HepG2 (cell line): ENCODE data around the gene NOTCH3. TPM values are rescaled to one million over a fixed set of nuclear protein-coding genes. Genes with fewer than 3 reads are reported as not detected.

ENCODE experiments used
- GATAD2A ChIP-seq: IDR thresholded peaks from 2 replicates; pipeline ENCODE4 v1.6.1; 2016
- NFRKB ChIP-seq: fragments of 450-650 bp; IDR thresholded peaks from 2 replicates; pipeline ENCODE4 v1.6.1; 2017
- PHF5A ChIP-seq: IDR thresholded peaks from one replicate; pipeline ENCODE4 v1.6.1; 2018; ENCODE audit warnings: low read depth, missing genetic modification reagents; ENCODE audit not compliant: unreplicated experiment
- RFXAP ChIP-seq: sonication (generic); formaldehyde crosslinking; IDR thresholded peaks from 2 replicates; pipeline ENCODE4 v1.4.0; 2020; ENCODE audit warnings: missing genetic modification reagents, borderline replicate concordance
- SNAPC2 ChIP-seq: sonication (generic); formaldehyde crosslinking; IDR thresholded peaks from 2 replicates; pipeline ENCODE4 v1.8.1; 2022; ENCODE audit warnings: mild to moderate bottlenecking, missing genetic modification reagents
- SUZ12 ChIP-seq: fragments of 150-350 bp; IDR thresholded peaks from 2 replicates; pipeline ENCODE4 v1.6.1; 2014; ENCODE audit warnings: low read depth, low read length
- TEAD2 ChIP-seq: sonication (generic); formaldehyde crosslinking; IDR thresholded peaks from 2 replicates; pipeline ENCODE4 v1.9.0; 2021; ENCODE audit warnings: missing genetic modification reagents
- YY1 ChIP-seq: IDR thresholded peaks from 2 replicates; pipeline ENCODE4 v1.6.1; 2011; ENCODE audit warnings: low read length, low read depth, moderate library complexity, mild to moderate bottlenecking; ENCODE audit not compliant: insufficient read depth, insufficient replicate concordance
- ZMYM4 ChIP-seq: sonication (generic); formaldehyde crosslinking; IDR thresholded peaks from 2 replicates; pipeline ENCODE4 v1.8.1; 2023; ENCODE audit warnings: mild to moderate bottlenecking, missing genetic modification reagents
- ZNF337 ChIP-seq: sonication (generic); formaldehyde crosslinking; IDR thresholded peaks from 2 replicates; pipeline ENCODE4 v1.5.1; 2020; ENCODE audit warnings: missing genetic modification reagents, low read depth, mild to moderate bottlenecking, borderline replicate concordance
- ZNF512B ChIP-seq: sonication (generic); formaldehyde crosslinking; IDR thresholded peaks from 2 replicates; pipeline ENCODE4 v1.5.1; 2020; ENCODE audit warnings: missing genetic modification reagents, mild to moderate bottlenecking, borderline replicate concordance
- ZNF549 ChIP-seq: sonication (generic); formaldehyde crosslinking; IDR thresholded peaks from 2 replicates; pipeline ENCODE4 v1.5.0; 2020; ENCODE audit warnings: missing genetic modification reagents
- ZNF567 ChIP-seq: sonication (generic); formaldehyde crosslinking; IDR thresholded peaks from 2 replicates; pipeline ENCODE4 v1.8.1; 2023; ENCODE audit warnings: mild to moderate bottlenecking, missing genetic modification reagents, borderline replicate concordance
- ZNF703 ChIP-seq: sonication (generic); formaldehyde crosslinking; IDR thresholded peaks from 2 replicates; pipeline ENCODE4 v1.5.1; 2020; ENCODE audit warnings: missing genetic modification reagents, mild to moderate bottlenecking, moderate library complexity, borderline replicate concordance
- ZNF784 ChIP-seq: sonication (generic); formaldehyde crosslinking; IDR thresholded peaks from 2 replicates; pipeline ENCODE4 v1.5.1; 2020; ENCODE audit warnings: missing genetic modification reagents, mild to moderate bottlenecking, borderline replicate concordance
- ZNF891 ChIP-seq: sonication (generic); formaldehyde crosslinking; IDR thresholded peaks from 2 replicates; pipeline ENCODE4 v1.5.0; 2020; ENCODE audit warnings: mild to moderate bottlenecking, missing genetic modification reagents
- ZSCAN5A ChIP-seq: sonication (generic); formaldehyde crosslinking; IDR thresholded peaks from 2 replicates; pipeline ENCODE4 v1.8.0; 2022; ENCODE audit warnings: mild to moderate bottlenecking, missing genetic modification reagents, borderline replicate concordance
- polyA plus RNA-seq, 8 experiments: library from polyadenylated mRNA; depleted of rRNA in 3 of 8; stranded (reverse) in 7 of 8; unstranded in 1 of 8; fragments of >200 nt; fragmentation: Illumina TruSeq in 4 of 8; extraction: Trizol in 4 of 8; gene quantifications; 2 replicates each; pipeline versions ENCODE4 v1.2.1 to v1.2.3, GENCODE V29; 2011 to 2016; ENCODE audit warnings: low read depth in 4 of 8, missing spikeins in 1 of 8, mixed read lengths in 1 of 8; ENCODE audit not compliant: insufficient read depth in 1 of 8
- total RNA-seq, 5 experiments: library from RNA; depleted of rRNA; stranded (reverse); fragments of >200 nt; fragmentation: Illumina TruSeq; extraction: Trizol; gene quantifications; 2 replicates each; pipeline ENCODE4 v1.2.3, GENCODE V29; 2016; ENCODE audit warnings: low read depth in 1 of 5
- TF ChIP-seq, protein P1 (sequence below): sonication (generic); formaldehyde crosslinking; IDR thresholded peaks from 2 replicates; pipeline ENCODE4 v1.4.0; 2020; ENCODE audit warnings: mild to moderate bottlenecking, missing genetic modification reagents
- TF ChIP-seq, protein P2 (sequence below): sonication (generic); formaldehyde crosslinking; IDR thresholded peaks from 2 replicates; pipeline ENCODE4 v1.8.0; 2022; ENCODE audit warnings: missing genetic modification reagents, mild to moderate bottlenecking, borderline replicate concordance

The NOTCH3 gene
- total and polyA plus RNA-seq, 2 of the 13 experiments (the other 11 are each of a cell fraction or from before 2014, with no cell fraction given) = 0.09 to 0.28 TPM

DNA sequence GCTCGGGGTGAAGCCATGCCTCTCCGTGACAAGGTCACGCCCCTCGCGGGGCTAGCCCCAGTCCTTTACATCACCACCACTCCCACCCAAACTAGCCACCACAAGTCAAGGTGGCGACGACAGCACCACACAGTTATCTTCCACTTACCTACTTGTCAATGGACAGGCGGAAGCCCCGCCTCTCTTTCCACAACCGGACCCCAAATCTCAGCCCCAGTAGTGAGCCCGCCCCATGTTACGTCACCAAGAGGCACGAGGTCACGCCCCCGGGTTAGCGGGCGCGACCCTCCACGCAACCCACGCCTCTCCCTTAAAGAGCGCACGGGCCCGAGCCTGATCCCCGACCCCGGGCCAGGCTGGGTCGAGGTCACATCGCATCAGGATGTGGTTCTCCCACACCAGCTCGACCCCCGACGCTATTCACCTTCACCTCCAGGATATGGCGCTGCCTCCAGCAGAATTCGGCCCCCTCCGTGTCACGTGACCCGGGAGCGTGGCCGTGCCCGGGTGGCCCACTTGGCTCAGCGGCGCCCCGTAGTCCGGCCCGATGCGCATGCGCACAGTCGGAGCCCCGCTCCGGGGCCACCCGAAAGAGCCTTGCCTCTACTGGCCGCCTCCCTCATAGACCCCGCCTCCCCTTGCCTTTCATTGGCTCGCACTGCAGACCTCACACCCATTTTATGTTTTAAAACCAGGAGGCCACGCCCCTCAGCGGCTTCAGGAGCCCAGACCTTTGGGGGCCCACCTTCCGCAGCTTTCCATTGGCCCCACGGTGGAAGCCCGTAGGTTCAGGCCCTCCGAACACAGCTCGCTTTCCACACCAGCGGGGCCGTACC is 75.3 kb downstream of the NOTCH3 start (continued):
- TF ChIP-seq ZNF703 (CRISPR knock-in tag) = no peak
- no peak for TF ChIP-seq ZNF567 (CRISPR knock-in tag)
- no peak for TF ChIP-seq PHF5A (CRISPR knock-in tag)
- TF ChIP-seq NFRKB = no peak
- TF ChIP-seq ZMYM4 = peak; percentile 81
- TF ChIP-seq, protein P1, sequence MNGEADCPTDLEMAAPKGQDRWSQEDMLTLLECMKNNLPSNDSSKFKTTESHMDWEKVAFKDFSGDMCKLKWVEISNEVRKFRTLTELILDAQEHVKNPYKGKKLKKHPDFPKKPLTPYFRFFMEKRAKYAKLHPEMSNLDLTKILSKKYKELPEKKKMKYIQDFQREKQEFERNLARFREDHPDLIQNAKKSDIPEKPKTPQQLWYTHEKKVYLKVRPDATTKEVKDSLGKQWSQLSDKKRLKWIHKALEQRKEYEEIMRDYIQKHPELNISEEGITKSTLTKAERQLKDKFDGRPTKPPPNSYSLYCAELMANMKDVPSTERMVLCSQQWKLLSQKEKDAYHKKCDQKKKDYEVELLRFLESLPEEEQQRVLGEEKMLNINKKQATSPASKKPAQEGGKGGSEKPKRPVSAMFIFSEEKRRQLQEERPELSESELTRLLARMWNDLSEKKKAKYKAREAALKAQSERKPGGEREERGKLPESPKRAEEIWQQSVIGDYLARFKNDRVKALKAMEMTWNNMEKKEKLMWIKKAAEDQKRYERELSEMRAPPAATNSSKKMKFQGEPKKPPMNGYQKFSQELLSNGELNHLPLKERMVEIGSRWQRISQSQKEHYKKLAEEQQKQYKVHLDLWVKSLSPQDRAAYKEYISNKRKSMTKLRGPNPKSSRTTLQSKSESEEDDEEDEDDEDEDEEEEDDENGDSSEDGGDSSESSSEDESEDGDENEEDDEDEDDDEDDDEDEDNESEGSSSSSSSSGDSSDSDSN (CRISPR knock-in tag) = no peak; the same call in 1 of the 2 replicates
- TF ChIP-seq RFXAP (CRISPR knock-in tag) = peak; percentile 95; the same call in 1 of the 2 replicates
- no peak for TF ChIP-seq ZNF512B (CRISPR knock-in tag)
- no peak for TF ChIP-seq TEAD2 (CRISPR knock-in tag)
- TF ChIP-seq ZNF549 (CRISPR knock-in tag) = no peak
- TF ChIP-seq GATAD2A = peak; percentile 47
- TF ChIP-seq YY1 = peak; percentile 65
- peak; percentile 46; the same call in 1 of the 2 replicates for TF ChIP-seq ZNF337 (CRISPR knock-in tag)
- peak; percentile 73; the same call in 1 of the 2 replicates for TF ChIP-seq ZNF784 (CRISPR knock-in tag)
- no peak for TF ChIP-seq SUZ12
- 0 out of 2 replicates have a peak, but pooled peaks have one; percentile 48 for TF ChIP-seq ZSCAN5A (CRISPR knock-in tag)
- 0 out of 2 replicates have a peak, but pooled peaks have one; percentile 27 for TF ChIP-seq SNAPC2 (CRISPR knock-in tag)
- peak; percentile 65; the same call in 1 of the 2 replicates for TF ChIP-seq ZNF891 (CRISPR knock-in tag)
- TF ChIP-seq, protein P2, sequence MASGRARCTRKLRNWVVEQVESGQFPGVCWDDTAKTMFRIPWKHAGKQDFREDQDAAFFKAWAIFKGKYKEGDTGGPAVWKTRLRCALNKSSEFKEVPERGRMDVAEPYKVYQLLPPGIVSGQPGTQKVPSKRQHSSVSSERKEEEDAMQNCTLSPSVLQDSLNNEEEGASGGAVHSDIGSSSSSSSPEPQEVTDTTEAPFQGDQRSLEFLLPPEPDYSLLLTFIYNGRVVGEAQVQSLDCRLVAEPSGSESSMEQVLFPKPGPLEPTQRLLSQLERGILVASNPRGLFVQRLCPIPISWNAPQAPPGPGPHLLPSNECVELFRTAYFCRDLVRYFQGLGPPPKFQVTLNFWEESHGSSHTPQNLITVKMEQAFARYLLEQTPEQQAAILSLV = 0 out of 2 replicates have a peak, but pooled peaks have one; percentile 43
